HEK293 (cell line): ENCODE measurements around the gene FAF2.

Experiments
- CTCF ChIA-PET: fragments of 350-600 bp; formaldehyde crosslinking; extraction: SDS; loops from one replicate; lab custom pipeline; 2021; ENCODE audit warnings: antibody characterized with exemption; lab: Yijun Ruan, JAX
- POLR2A ChIA-PET: fragments of 300-600 bp; formaldehyde crosslinking; extraction: SDS; loops from one replicate; lab custom pipeline; 2020; ENCODE audit warnings: antibody characterized with exemption, inconsistent platforms; lab: Yijun Ruan, JAX
- H3K27ac ChIP-seq: fragments of 200-500 bp; sonication (Bioruptor generic); 2 replicates; pipeline ENCODE4 v1.5.1; 2014; ENCODE audit warnings: low read depth, low read length, control low read depth, inconsistent platforms; ENCODE audit errors: extremely low read depth
- H3K36me3 ChIP-seq, 2 experiments: fragments of 200-500 bp in 1 of 2; sonication (Bioruptor generic) in 1 of 2; 1 replicate in 1 of 2; 2 replicates in 1 of 2; pipeline ENCODE4 v1.5.1; 2014 to 2017; ENCODE audit warnings: inconsistent platforms in 2 of 2, low read length in 2 of 2; ENCODE audit not compliant: control insufficient read depth in 2 of 2, insufficient read depth in 1 of 2
- H3K4me1 ChIP-seq: fragments of 200-500 bp; sonication (Bioruptor generic); 2 replicates; pipeline ENCODE4 v1.5.1; 2014; ENCODE audit warnings: mild to moderate bottlenecking, low read length, inconsistent platforms; ENCODE audit not compliant: control insufficient read depth, insufficient read depth
- H3K4me3 ChIP-seq: 2 replicates; pipeline ENCODE4 v1.5.1; 2011; ENCODE audit warnings: low read depth, mild to moderate bottlenecking, control low read depth, low read length, moderate library complexity
- H3K9me3 ChIP-seq: fragments of 200-500 bp; sonication (Bioruptor generic); 2 replicates; pipeline ENCODE4 v1.5.1; 2014; ENCODE audit warnings: low read depth, low read length, inconsistent platforms; ENCODE audit not compliant: control insufficient read depth, insufficient read depth
- EGR2 ChIP-seq: fragments of 450-650 bp; formaldehyde crosslinking; IDR thresholded peaks from 2 replicates; pipeline ENCODE4 v1.5.1; 2016; ENCODE audit warnings: low read depth, missing biosample characterization, missing genetic modification characterization
- REPIN1 ChIP-seq: fragments of 450-650 bp; formaldehyde crosslinking; IDR thresholded peaks from 2 replicates; pipeline ENCODE4 v1.5.1; 2017; ENCODE audit warnings: missing biosample characterization, missing genetic modification characterization, low read depth
- SETDB1 ChIP-seq: IDR thresholded peaks from one replicate; pipeline ENCODE4 v1.6.1; 2017; ENCODE audit warnings: mild to moderate bottlenecking, low read length, moderate library complexity, mixed read lengths; ENCODE audit not compliant: insufficient read length
- SP3 ChIP-seq: fragments of 450-650 bp; formaldehyde crosslinking; IDR thresholded peaks from 2 replicates; pipeline ENCODE4 v1.5.1; 2016; ENCODE audit warnings: missing biosample characterization, missing genetic modification characterization
- ZBTB21 ChIP-seq: fragments of 450-650 bp; formaldehyde crosslinking; IDR thresholded peaks from 2 replicates; pipeline ENCODE4 v1.5.1; 2017; ENCODE audit warnings: missing biosample characterization, missing genetic modification characterization
- ZEB2 ChIP-seq: fragments of 450-650 bp; formaldehyde crosslinking; IDR thresholded peaks from 2 replicates; pipeline ENCODE4 v1.5.1; 2016; ENCODE audit warnings: missing biosample characterization, missing genetic modification characterization
- ZNF121 ChIP-seq: fragments of 450-650 bp; formaldehyde crosslinking; IDR thresholded peaks from 2 replicates; pipeline ENCODE4 v1.5.1; 2016; ENCODE audit warnings: missing biosample characterization, missing genetic modification characterization
- ZNF266 ChIP-seq: fragments of 450-650 bp; formaldehyde crosslinking; IDR thresholded peaks from 2 replicates; pipeline ENCODE4 v1.5.1; 2016; ENCODE audit warnings: missing biosample characterization, missing genetic modification characterization, low read depth
- ZNF585B ChIP-seq: fragments of 450-650 bp; formaldehyde crosslinking; IDR thresholded peaks from 2 replicates; pipeline ENCODE4 v1.5.1; 2016; ENCODE audit warnings: missing biosample characterization, missing genetic modification characterization
- ZSCAN16 ChIP-seq: fragments of 450-650 bp; formaldehyde crosslinking; IDR thresholded peaks from 2 replicates; pipeline ENCODE4 v1.5.1; 2016; ENCODE audit warnings: missing biosample characterization, missing genetic modification characterization
- TF ChIP-seq, protein P1 (sequence below): fragments of 450-650 bp; formaldehyde crosslinking; IDR thresholded peaks from 2 replicates; pipeline ENCODE4 v1.5.1; 2016; ENCODE audit warnings: missing biosample characterization, missing genetic modification characterization
- TF ChIP-seq, protein P2 (sequence below): fragments of 450-650 bp; formaldehyde crosslinking; IDR thresholded peaks from 2 replicates; pipeline ENCODE4 v1.5.1; 2016; ENCODE audit warnings: missing biosample characterization, missing genetic modification characterization
- TF ChIP-seq, protein P3 (sequence below): fragments of 450-650 bp; formaldehyde crosslinking; IDR thresholded peaks from 2 replicates; pipeline ENCODE4 v1.5.1; 2016; ENCODE audit warnings: missing biosample characterization, missing genetic modification characterization
- TF ChIP-seq, protein P4 (sequence below): fragments of 450-650 bp; formaldehyde crosslinking; IDR thresholded peaks from 2 replicates; pipeline ENCODE4 v1.5.1; 2016; ENCODE audit warnings: missing biosample characterization, missing genetic modification characterization
- TF ChIP-seq, protein P5 (sequence below): fragments of 450-650 bp; formaldehyde crosslinking; IDR thresholded peaks from 2 replicates; pipeline ENCODE4 v1.5.1; 2016; ENCODE audit warnings: missing biosample characterization, missing genetic modification characterization
- TF ChIP-seq, protein P6 (sequence below): fragments of 450-650 bp; formaldehyde crosslinking; IDR thresholded peaks from 2 replicates; pipeline ENCODE4 v1.5.1; 2016; ENCODE audit warnings: missing biosample characterization, missing genetic modification characterization

FAF2 gene

DNA sequence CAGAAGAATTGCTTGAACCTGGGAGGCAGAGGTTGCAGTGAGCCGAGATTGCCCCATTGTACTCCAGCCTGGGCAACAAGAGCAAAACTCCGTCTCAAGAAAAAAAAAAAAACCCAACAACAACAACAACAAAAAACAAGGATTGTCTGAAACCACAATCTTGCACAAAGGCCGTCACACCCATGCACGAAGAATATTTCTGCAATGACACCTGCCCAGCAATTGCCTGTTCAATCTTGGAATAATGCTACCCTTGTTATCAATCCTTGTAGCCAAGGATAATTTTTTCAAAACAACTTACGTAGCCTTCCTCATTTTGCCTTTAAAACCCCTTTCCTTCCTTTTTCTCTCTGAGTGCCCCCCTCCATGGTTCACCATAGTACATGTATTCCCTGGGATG, 28.1 kb upstream of the FAF2 start:
- H3K27ac ChIP-seq, result no peak overlapping the region
- no peaks in the 10 kb centered on the region for H3K36me3 ChIP-seq
- CTCF ChIA-PET, result interaction anchor here (1.2 to 1.3 kb wide), 2 partner anchors 11 to 28 kb away, joined by 3 read pairs; no protein-coding TSS in a partner anchor
- TF ChIP-seq ZNF121 (tag by site-specific recombination) (no peak), REPIN1 (tag by site-specific recombination) (no peak), ZNF585B (no peak), ZBTB21 (no peak), ZNF266 (tag by site-specific recombination) (no peak), ZSCAN16 (tag by site-specific recombination) (no peak), ZEB2 (tag by site-specific recombination) (no peak), SP3 (no peak)
- TF ChIP-seq, protein P1, sequence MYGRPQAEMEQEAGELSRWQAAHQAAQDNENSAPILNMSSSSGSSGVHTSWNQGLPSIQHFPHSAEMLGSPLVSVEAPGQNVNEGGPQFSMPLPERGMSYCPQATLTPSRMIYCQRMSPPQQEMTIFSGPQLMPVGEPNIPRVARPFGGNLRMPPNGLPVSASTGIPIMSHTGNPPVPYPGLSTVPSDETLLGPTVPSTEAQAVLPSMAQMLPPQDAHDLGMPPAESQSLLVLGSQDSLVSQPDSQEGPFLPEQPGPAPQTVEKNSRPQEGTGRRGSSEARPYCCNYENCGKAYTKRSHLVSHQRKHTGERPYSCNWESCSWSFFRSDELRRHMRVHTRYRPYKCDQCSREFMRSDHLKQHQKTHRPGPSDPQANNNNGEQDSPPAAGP (tag by site-specific recombination), result no peak
- TF ChIP-seq, protein P2, sequence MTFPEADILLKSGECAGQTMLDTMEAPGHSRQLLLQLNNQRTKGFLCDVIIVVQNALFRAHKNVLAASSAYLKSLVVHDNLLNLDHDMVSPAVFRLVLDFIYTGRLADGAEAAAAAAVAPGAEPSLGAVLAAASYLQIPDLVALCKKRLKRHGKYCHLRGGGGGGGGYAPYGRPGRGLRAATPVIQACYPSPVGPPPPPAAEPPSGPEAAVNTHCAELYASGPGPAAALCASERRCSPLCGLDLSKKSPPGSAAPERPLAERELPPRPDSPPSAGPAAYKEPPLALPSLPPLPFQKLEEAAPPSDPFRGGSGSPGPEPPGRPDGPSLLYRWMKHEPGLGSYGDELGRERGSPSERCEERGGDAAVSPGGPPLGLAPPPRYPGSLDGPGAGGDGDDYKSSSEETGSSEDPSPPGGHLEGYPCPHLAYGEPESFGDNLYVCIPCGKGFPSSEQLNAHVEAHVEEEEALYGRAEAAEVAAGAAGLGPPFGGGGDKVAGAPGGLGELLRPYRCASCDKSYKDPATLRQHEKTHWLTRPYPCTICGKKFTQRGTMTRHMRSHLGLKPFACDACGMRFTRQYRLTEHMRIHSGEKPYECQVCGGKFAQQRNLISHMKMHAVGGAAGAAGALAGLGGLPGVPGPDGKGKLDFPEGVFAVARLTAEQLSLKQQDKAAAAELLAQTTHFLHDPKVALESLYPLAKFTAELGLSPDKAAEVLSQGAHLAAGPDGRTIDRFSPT (tag by site-specific recombination), result no peak
- TF ChIP-seq, protein P3, sequence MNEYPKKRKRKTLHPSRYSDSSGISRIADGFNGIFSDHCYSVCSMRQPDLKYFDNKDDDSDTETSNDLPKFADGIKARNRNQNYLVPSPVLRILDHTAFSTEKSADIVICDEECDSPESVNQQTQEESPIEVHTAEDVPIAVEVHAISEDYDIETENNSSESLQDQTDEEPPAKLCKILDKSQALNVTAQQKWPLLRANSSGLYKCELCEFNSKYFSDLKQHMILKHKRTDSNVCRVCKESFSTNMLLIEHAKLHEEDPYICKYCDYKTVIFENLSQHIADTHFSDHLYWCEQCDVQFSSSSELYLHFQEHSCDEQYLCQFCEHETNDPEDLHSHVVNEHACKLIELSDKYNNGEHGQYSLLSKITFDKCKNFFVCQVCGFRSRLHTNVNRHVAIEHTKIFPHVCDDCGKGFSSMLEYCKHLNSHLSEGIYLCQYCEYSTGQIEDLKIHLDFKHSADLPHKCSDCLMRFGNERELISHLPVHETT (tag by site-specific recombination), result no peak
- TF ChIP-seq, protein P4, sequence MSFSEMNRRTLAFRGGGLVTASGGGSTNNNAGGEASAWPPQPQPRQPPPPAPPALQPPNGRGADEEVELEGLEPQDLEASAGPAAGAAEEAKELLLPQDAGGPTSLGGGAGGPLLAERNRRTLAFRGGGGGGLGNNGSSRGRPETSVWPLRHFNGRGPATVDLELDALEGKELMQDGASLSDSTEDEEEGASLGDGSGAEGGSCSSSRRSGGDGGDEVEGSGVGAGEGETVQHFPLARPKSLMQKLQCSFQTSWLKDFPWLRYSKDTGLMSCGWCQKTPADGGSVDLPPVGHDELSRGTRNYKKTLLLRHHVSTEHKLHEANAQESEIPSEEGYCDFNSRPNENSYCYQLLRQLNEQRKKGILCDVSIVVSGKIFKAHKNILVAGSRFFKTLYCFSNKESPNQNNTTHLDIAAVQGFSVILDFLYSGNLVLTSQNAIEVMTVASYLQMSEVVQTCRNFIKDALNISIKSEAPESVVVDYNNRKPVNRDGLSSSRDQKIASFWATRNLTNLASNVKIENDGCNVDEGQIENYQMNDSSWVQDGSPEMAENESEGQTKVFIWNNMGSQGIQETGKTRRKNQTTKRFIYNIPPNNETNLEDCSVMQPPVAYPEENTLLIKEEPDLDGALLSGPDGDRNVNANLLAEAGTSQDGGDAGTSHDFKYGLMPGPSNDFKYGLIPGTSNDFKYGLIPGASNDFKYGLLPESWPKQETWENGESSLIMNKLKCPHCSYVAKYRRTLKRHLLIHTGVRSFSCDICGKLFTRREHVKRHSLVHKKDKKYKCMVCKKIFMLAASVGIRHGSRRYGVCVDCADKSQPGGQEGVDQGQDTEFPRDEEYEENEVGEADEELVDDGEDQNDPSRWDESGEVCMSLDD (tag by site-specific recombination), result no peak
- TF ChIP-seq, protein P5, sequence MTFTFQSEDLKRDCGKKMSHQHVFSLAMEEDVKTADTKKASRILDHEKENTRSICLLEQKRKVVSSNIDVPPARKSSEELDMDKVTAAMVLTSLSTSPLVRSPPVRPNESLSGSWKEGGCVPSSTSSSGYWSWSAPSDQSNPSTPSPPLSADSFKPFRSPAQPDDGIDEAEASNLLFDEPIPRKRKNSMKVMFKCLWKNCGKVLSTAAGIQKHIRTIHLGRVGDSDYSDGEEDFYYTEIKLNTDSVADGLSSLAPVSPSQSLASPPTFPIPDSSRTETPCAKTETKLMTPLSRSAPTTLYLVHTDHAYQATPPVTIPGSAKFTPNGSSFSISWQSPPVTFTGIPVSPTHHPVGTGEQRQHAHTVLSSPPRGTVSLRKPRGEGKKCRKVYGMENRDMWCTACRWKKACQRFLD (tag by site-specific recombination), result no peak
- TF ChIP-seq, all 188 proteins: peak for 0
- no peak overlapping the region for H3K4me3 ChIP-seq
- H3K4me1 ChIP-seq, result no peaks in the 10 kb centered on the region
- H3K9me3 ChIP-seq, result no peaks in the 10 kb centered on the region
- POLR2A ChIA-PET, result no interaction called here

DNA sequence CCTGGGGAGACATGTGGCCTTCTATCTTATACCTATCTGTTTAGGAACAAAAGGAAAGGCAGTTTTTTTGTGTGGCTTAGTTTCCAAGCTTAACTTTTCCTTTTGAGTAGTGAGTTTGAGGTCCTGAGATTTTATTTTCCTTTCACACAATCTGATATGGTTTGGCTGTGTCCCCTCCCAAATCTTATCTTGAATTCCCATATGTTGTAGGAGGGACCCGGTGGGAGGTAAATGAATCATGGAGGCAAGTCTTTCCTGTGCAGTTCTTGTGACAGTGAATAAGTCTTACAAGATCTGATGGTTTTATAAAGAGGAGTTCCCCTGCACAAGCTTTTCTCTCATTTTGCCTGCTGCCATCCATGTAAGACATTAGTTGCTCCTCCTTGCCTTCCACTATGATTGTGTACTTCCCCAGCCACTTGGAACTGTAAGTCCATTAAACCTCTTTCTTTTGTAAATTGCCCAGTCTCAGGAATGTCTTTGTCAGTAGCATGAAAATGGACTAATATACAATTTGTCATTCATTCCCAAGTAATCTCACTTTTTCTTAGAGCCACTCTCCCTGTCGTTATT, 27.1 kb upstream of the FAF2 start:
- H3K27ac ChIP-seq, result no peak overlapping the region
- H3K9me3 ChIP-seq, result no peaks in the 10 kb centered on the region
- H3K36me3 ChIP-seq, result no peaks in the 10 kb centered on the region
- no peaks in the 10 kb centered on the region for H3K4me1 ChIP-seq
- CTCF ChIA-PET, result interaction anchor here (1.2 to 1.3 kb wide), 2 partner anchors 10 to 27 kb away, joined by 3 read pairs; no protein-coding TSS in a partner anchor
- TF ChIP-seq, protein P6, sequence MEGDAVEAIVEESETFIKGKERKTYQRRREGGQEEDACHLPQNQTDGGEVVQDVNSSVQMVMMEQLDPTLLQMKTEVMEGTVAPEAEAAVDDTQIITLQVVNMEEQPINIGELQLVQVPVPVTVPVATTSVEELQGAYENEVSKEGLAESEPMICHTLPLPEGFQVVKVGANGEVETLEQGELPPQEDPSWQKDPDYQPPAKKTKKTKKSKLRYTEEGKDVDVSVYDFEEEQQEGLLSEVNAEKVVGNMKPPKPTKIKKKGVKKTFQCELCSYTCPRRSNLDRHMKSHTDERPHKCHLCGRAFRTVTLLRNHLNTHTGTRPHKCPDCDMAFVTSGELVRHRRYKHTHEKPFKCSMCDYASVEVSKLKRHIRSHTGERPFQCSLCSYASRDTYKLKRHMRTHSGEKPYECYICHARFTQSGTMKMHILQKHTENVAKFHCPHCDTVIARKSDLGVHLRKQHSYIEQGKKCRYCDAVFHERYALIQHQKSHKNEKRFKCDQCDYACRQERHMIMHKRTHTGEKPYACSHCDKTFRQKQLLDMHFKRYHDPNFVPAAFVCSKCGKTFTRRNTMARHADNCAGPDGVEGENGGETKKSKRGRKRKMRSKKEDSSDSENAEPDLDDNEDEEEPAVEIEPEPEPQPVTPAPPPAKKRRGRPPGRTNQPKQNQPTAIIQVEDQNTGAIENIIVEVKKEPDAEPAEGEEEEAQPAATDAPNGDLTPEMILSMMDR, result no peak
- TF ChIP-seq EGR2 (tag by site-specific recombination), result peak; percentile 19; the same call in 1 of the 2 replicates
- peak; percentile 68 for TF ChIP-seq SETDB1
- TF ChIP-seq, all 188 proteins: peak for 2
- H3K4me3 ChIP-seq, result no peak overlapping the region
- POLR2A ChIA-PET, result no interaction called here
